ENCODE data around the gene RMRP. TPM values are rescaled to one million over a fixed set of nuclear protein-coding genes. Genes with fewer than 3 reads are reported as not detected.

The RMRP gene
- total RNA-seq, 4 donors from 2014 or later, result 1,650 to 4,855 (median 3,807) TPM

DNA sequence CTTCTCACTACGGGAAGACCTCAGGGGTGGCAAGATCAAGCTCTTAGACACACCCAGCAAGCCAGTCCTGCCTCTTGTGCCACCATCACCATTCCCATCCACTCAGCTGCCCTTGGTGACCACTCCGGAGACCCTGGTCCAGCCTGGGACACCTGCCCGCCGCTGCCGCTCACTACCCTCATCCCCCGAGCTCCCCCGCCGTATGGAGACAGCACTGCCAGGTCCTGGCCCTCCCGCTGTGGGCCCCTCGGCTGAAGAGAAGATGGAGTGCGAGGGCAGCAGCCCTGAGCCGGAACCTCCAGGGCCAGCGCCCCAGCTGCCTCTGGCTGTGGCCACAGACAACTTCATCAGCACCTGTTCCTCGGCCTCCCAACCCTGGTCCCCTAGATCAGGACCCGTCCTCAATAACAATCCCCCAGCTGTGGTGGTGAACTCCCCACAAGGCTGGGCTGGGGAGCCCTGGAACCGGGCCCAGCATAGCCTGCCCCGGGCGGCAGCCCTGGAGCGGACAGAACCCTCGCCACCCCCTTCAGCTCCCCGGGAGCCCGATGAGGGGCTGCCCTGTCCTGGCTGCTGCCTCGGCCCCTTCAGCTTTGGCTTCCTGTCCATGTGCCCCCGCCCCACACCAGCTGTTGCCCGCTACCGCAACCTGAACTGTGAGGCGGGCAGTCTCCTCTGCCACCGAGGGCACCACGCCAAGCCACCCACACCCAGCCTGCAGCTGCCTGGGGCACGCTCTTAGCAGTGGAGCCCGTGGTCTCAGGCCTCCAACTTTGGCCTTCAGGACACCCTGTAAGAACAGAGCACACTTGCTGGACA, 48.6 kb downstream of the RMRP start:
- 86% methylated on average over 2 of the region's 31 CpGs; no CpG with 5 or more reads in 1 of the 2 donors for WGBS, 2 donors (ENCODE audit: low coverage in 1 of 2)
- ATAC-seq, result no peak
- no peaks in the 10 kb centered on the region for H3K27me3 ChIP-seq

DNA sequence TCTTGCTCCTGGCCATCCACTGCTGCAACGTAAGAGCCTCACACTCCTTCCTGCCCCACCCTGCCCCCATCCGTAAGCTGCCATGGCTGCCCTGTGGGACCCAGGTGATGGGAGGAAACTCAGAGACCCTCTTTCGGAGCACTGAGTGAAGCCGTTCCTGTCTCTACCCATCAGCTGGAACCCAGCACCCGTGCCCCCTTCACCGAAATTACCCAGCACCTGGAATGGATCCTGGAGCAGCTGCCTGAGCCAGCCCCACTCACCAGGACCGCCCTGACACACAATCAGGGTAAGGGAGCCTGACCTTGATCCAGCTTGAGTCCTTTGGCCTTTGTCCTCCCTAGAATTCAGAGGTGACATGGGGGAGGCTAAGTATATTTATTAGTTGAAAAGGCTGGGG, 49.6 kb downstream of the RMRP start:
- H3K27me3 ChIP-seq, result no peaks in the 10 kb centered on the region
- no peak overlapping the region for H3K4me3 ChIP-seq
- no peak overlapping the region for H3K27ac ChIP-seq
- ATAC-seq, result no peak
- H3K36me3 ChIP-seq, result peaks cover 0 to 35% of the 10 kb centered on the region in 2 donors
- TF ChIP-seq POLR2AphosphoS5 (IDR thresholded peaks at IDR 0.05) (no peak), POLR2A (IDR thresholded peaks at IDR 0.05) (no peak), EP300 (IDR thresholded peaks at IDR 0.05) (no peak)
- TF ChIP-seq, protein P1, sequence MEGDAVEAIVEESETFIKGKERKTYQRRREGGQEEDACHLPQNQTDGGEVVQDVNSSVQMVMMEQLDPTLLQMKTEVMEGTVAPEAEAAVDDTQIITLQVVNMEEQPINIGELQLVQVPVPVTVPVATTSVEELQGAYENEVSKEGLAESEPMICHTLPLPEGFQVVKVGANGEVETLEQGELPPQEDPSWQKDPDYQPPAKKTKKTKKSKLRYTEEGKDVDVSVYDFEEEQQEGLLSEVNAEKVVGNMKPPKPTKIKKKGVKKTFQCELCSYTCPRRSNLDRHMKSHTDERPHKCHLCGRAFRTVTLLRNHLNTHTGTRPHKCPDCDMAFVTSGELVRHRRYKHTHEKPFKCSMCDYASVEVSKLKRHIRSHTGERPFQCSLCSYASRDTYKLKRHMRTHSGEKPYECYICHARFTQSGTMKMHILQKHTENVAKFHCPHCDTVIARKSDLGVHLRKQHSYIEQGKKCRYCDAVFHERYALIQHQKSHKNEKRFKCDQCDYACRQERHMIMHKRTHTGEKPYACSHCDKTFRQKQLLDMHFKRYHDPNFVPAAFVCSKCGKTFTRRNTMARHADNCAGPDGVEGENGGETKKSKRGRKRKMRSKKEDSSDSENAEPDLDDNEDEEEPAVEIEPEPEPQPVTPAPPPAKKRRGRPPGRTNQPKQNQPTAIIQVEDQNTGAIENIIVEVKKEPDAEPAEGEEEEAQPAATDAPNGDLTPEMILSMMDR (IDR thresholded peaks at IDR 0.05), result no peak
- H3K9me3 ChIP-seq, result no peaks in the 10 kb centered on the region
- 80 to 84% methylated on average over 2 to 6 of the region's 7 CpGs for WGBS, 2 donors (ENCODE audit: low coverage in 1 of 2)
- H3K4me1 ChIP-seq, result peaks cover 0 to 42% (median 11%) of the 10 kb centered on the region in 3 donors

More for the DNA sequence above, 48.6 kb downstream of the RMRP start:
- Histone ChIP-seq H3K27ac (peak overlapping the region in 1 of 4 donors; percentile 11), H3K36me3 (peaks cover 0 to 35% of the 10 kb centered on the region in 2 donors), H3K4me1 (peaks cover 0 to 36% (median 10%) of the 10 kb centered on the region in 3 donors), H3K4me3 (no peak overlapping the region), H3K9me3 (no peaks in the 10 kb centered on the region)
- no peak for TF ChIP-seq POLR2A (IDR thresholded peaks at IDR 0.05)
- no peak for TF ChIP-seq EP300 (IDR thresholded peaks at IDR 0.05)
- TF ChIP-seq, protein P1 (IDR thresholded peaks at IDR 0.05), result no peak
- no peak for TF ChIP-seq POLR2AphosphoS5 (IDR thresholded peaks at IDR 0.05)

Small RNAs within 50 kb of the gene (small RNA-seq; reads per million reads assigned to genes)
- 0 reads per million in 4 donors for gene MIR4667
- 0 reads per million in 4 donors for gene RMRP
- gene RN7SL22P, result 0 reads per million in 4 donors

Other genes starting within 250 kb of the RMRP start
- gene RUSC2, start 167.9 kb downstream of the RMRP start, total RNA-seq, result 10 to 100 TPM; 43.8 to 85.4 (median 59.6) TPM
- gene TESK1, start 52.8 kb downstream of the RMRP start, total RNA-seq, result 10 to 100 TPM; 38.2 to 77.1 (median 40.2) TPM
- 1 to 10 TPM; 1.0 to 2.0 (median 1.5) TPM for gene CD72, start 39.6 kb downstream of the RMRP start, total RNA-seq
- 1 to 10 TPM in 3 of 4 donors, not detected in 1; 1.2 to 1.6 (median 1.6) TPM for gene SIT1, start 7.1 kb downstream of the RMRP start, total RNA-seq
- 10 to 100 TPM; 61.9 to 94.2 (median 87.0) TPM for gene CCDC107, start 273 bp upstream of the RMRP start, total RNA-seq
- gene ARHGEF39, start 7.2 kb upstream of the RMRP start, total RNA-seq, result 1 to 10 TPM in 2 of 4 donors, under 1 TPM in 2; 0.52 to 2.2 (median 0.81) TPM
- gene CA9, start 15.9 kb upstream of the RMRP start, total RNA-seq, result 1 to 10 TPM in 1 of 4 donors, not detected in 3; 3.9 TPM
- gene TPM2, start 31.9 kb upstream of the RMRP start, total RNA-seq, result over 10,000 TPM in 3 of 4 donors, 1,000 to 10,000 TPM in 1; 7,572 to 13,568 (median 12,084) TPM
- gene TLN1, start 74.2 kb upstream of the RMRP start, total RNA-seq, result 1,000 to 10,000 TPM in 3 of 4 donors, 100 to 1,000 TPM in 1; 888 to 1,583 (median 1,047) TPM
- gene CREB3, start 74.6 kb upstream of the RMRP start, total RNA-seq, result 100 to 1,000 TPM in 1 of 4 donors, 10 to 100 TPM in 3; 75.0 to 104 (median 83.7) TPM
- gene GBA2, start 91.2 kb upstream of the RMRP start, total RNA-seq, result 10 to 100 TPM; 35.3 to 81.1 (median 54.3) TPM
- gene RGP1, start 91.3 kb upstream of the RMRP start, total RNA-seq, result 10 to 100 TPM; 19.7 to 34.4 (median 23.4) TPM
- gene MSMP, start 96.3 kb upstream of the RMRP start, total RNA-seq, result 1 to 10 TPM in 1 of 4 donors, not detected in 3; 2.0 TPM
- gene NPR2, start 133.6 kb upstream of the RMRP start, total RNA-seq, result 10 to 100 TPM; 12.7 to 39.3 (median 34.5) TPM
- gene SPAG8, start 154.2 kb upstream of the RMRP start, total RNA-seq, result 1 to 10 TPM in 3 of 4 donors, under 1 TPM in 1; 0.81 to 2.1 (median 1.4) TPM
- gene HINT2, start 157.0 kb upstream of the RMRP start, total RNA-seq, result 10 to 100 TPM; 12.7 to 29.4 (median 18.7) TPM
- gene FAM221B, start 170.7 kb upstream of the RMRP start, total RNA-seq, result not detected
- gene TMEM8B, start 171.2 kb upstream of the RMRP start, total RNA-seq, result 10 to 100 TPM; 11.7 to 23.8 (median 18.6) TPM
- gene OR13J1, start 212.4 kb upstream of the RMRP start, total RNA-seq, result not detected
- 10 to 100 TPM in 3 of 4 donors, 1 to 10 TPM in 1; 4.0 to 32.7 (median 17.0) TPM for gene HRCT1, start 248.2 kb upstream of the RMRP start, total RNA-seq